CD14-positive monocyte (primary cell): Measurements from ENCODE around the gene GOSR2. TPM values are rescaled to one million over a fixed set of nuclear protein-coding genes. Genes with fewer than 3 reads are reported as not detected.

Source experiments
- DNase-seq, 3 donors: peaks; one replicate each; pipeline ENCODE4 v3.0.0-alpha.2; 2011 to 2022
- H2AFZ ChIP-seq: 2 replicates; pipeline ENCODE4 v1.6.0; 2012; ENCODE audit warnings: mild to moderate bottlenecking, low read depth, low read length, inconsistent platforms; ENCODE audit not compliant: insufficient read depth, poor library complexity, severe bottlenecking
- H3K27ac ChIP-seq, 2 donors: 1 replicate in 1 of 2; 2 replicates in 1 of 2; pipeline ENCODE4 v1.5.1; 2012 to 2013; ENCODE audit warnings: low read length in 2 of 2, control low read depth in 1 of 2, inconsistent platforms in 1 of 2, low read depth in 1 of 2, mild to moderate bottlenecking in 1 of 2
- H3K27me3 ChIP-seq, 2 donors: one replicate each; pipeline versions ENCODE4 v1.6.0 to v1.6.1; 2011 to 2013; ENCODE audit warnings: low read length in 2 of 2; ENCODE audit not compliant: control insufficient read depth in 2 of 2, insufficient read depth in 2 of 2
- H3K36me3 ChIP-seq, 2 donors: replicated peaks in 1 of 2; 1 replicate in 1 of 2; 2 replicates in 1 of 2; pipeline versions ENCODE4 v1.5.1 to v1.6.1; 2012 to 2013; ENCODE audit warnings: low read length in 2 of 2, control low read depth in 1 of 2, inconsistent platforms in 1 of 2, mild to moderate bottlenecking in 1 of 2; ENCODE audit not compliant: insufficient read depth in 2 of 2, control insufficient read depth in 1 of 2
- H3K4me1 ChIP-seq, 2 donors: 1 replicate in 1 of 2; 2 replicates in 1 of 2; pipeline versions ENCODE4 v1.5.1 to v1.6.1; 2012 to 2013; ENCODE audit warnings: low read length in 2 of 2, control low read depth in 1 of 2, inconsistent platforms in 1 of 2, mild to moderate bottlenecking in 1 of 2, moderate library complexity in 1 of 2; ENCODE audit not compliant: insufficient read depth in 2 of 2, control insufficient read depth in 1 of 2
- H3K4me2 ChIP-seq: replicated peaks from 2 replicates; pipeline ENCODE3; 2012; ENCODE audit warnings: low read length, moderate library complexity, mild to moderate bottlenecking; ENCODE audit not compliant: poor library complexity, severe bottlenecking; ENCODE audit errors: extremely low read depth
- H3K4me3 ChIP-seq, 3 experiments: fragments of 200-600 bp in 1 of 3; sonication (generic) in 1 of 3; replicated peaks in 1 of 3; 1 replicate in 2 of 3; 2 replicates in 1 of 3; pipeline ENCODE4 v1.5.1; 2011 to 2013; ENCODE audit warnings: low read length in 3 of 3, mild to moderate bottlenecking in 3 of 3, control low read depth in 2 of 3, low read depth in 2 of 3, inconsistent platforms in 1 of 3, moderate library complexity in 1 of 3
- H3K79me2 ChIP-seq: 2 replicates; pipeline ENCODE4 v1.6.0; 2012; ENCODE audit warnings: mild to moderate bottlenecking, control low read depth, inconsistent platforms, low read length, moderate library complexity; ENCODE audit not compliant: insufficient read depth
- H3K9ac ChIP-seq: 2 replicates; pipeline ENCODE4 v1.6.0; 2017; ENCODE audit warnings: low read length, mild to moderate bottlenecking; ENCODE audit not compliant: insufficient read depth, poor library complexity, severe bottlenecking
- H3K9me3 ChIP-seq, 2 donors: replicated peaks in 1 of 2; 1 replicate in 1 of 2; 2 replicates in 1 of 2; pipeline versions ENCODE4 v1.5.1 to v1.6.1; 2012 to 2013; ENCODE audit warnings: low read length in 2 of 2, control low read depth in 1 of 2; ENCODE audit not compliant: control insufficient read depth in 1 of 2, insufficient read depth in 1 of 2
- H4K20me1 ChIP-seq: 2 replicates; pipeline ENCODE4 v1.6.0; 2012; ENCODE audit warnings: mild to moderate bottlenecking, low read length, control low read depth, moderate library complexity; ENCODE audit not compliant: insufficient read depth
- H3K27ac Mint-ChIP-seq, 7 donors: one replicate each; pipeline ENCODE4 v1.8.0; 2020; ENCODE audit warnings: mild to moderate bottlenecking in 7 of 7, mixed read lengths in 7 of 7, moderate library complexity in 6 of 7, inconsistent platforms in 2 of 7
- H3K27me3 Mint-ChIP-seq, 3 donors: one replicate each; pipeline ENCODE4 v1.8.0; 2021 to 2022; ENCODE audit warnings: low read depth in 3 of 3, mild to moderate bottlenecking in 3 of 3, mixed read lengths in 3 of 3, moderate library complexity in 3 of 3, inconsistent platforms in 1 of 3
- H3K36me3 Mint-ChIP-seq, 2 donors: one replicate each; pipeline ENCODE4 v1.8.0; 2020; ENCODE audit warnings: mixed read lengths in 2 of 2, inconsistent platforms in 1 of 2, mild to moderate bottlenecking in 1 of 2
- H3K4me1 Mint-ChIP-seq: one replicate; pipeline ENCODE4 v1.8.0; 2020; ENCODE audit warnings: mild to moderate bottlenecking, mixed read lengths
- H3K4me3 Mint-ChIP-seq, 2 donors: one replicate each; pipeline ENCODE4 v1.8.0; 2020; ENCODE audit warnings: mild to moderate bottlenecking in 2 of 2, mixed read lengths in 2 of 2, moderate library complexity in 1 of 2
- H3K9me3 Mint-ChIP-seq, 7 donors: one replicate each; pipeline ENCODE4 v1.8.0; 2020 to 2022; ENCODE audit warnings: mixed read lengths in 7 of 7, mild to moderate bottlenecking in 6 of 7, moderate library complexity in 6 of 7, inconsistent platforms in 2 of 7
- CTCF ChIP-seq: fragments of 200-600 bp; IDR thresholded peaks from one replicate; pipeline ENCODE4 v1.8.0; 2022; ENCODE audit warnings: antibody characterized with exemption, mild to moderate bottlenecking
- WGBS: methylation state at CpG from one replicate; pipeline ENCODE4 v1.1.5; 2013; ENCODE audit warnings: missing lambda C conversion rate; ENCODE audit not compliant: insufficient coverage; 5-methylcytosine and 5-hydroxymethylcytosine counted together
- intact Hi-C, 2 donors: fragments of 100-400 bp; cut with micrococcal nuclease; formaldehyde crosslinking; loops; one replicate each; pipeline versions ENCODE4 v1.15.0 to v1.15.1; 2023
- polyA plus RNA-seq, 3 donors: library from polyadenylated mRNA; depleted of rRNA in 1 of 3; unstranded in 2 of 3; stranded (reverse) in 1 of 3; fragments of 300-500 nt in 2 of 3; fragments of >200 nt in 1 of 3; fragmentation: Illumina TruSeq in 2 of 3; gene quantifications; 1 replicate in 2 of 3; 2 replicates in 1 of 3; pipeline ENCODE4 v1.2.3, GENCODE V29; 2012 to 2021

GOSR2 gene
- polyA plus RNA-seq, 3 donors: 25.2 to 31.1 (median 27.7) TPM

GRCh38 chr17:46977348-46977747, 54.4 kb downstream of the GOSR2 start:
- Histone ChIP-seq H3K4me1 (peaks cover 0 to 14% of the 10 kb centered on the region in 2 donors), H3K27ac (no peak overlapping the region), H3K79me2 (no peaks in the 10 kb centered on the region), H4K20me1 (no peaks in the 10 kb centered on the region), H3K4me2 (no peak overlapping the region), H3K36me3 (no peaks in the 10 kb centered on the region), H3K4me3 (no peak overlapping the region), H3K9me3 (peaks cover 0 to 5% of the 10 kb centered on the region in 2 donors), H3K9ac (no peak overlapping the region), H2AFZ (no peak overlapping the region), H3K27me3 (peaks cover 20 to 52% of the 10 kb centered on the region in 2 donors)
- intact Hi-C loops: no loop called here
- 87% methylated on average over 2 of the region's 7 CpGs for WGBS
- Mint-ChIP-seq H3K4me1 (peaks cover 10% of the 10 kb centered on the region), H3K27me3 (peaks cover 46 to 70% (median 58%) of the 10 kb centered on the region in 3 donors), H3K9me3 (peaks cover 0 to 9% (median 3%) of the 10 kb centered on the region in 7 donors), H3K36me3 (peaks cover 0 to 3% of the 10 kb centered on the region in 2 donors), H3K27ac (no peak overlapping the region), H3K4me3 (peak overlapping the region in 1 of 2 donors; percentile 77)
- no peak for DNase-seq
- TF ChIP-seq CTCF: no peak

- Histone ChIP-seq H3K27ac (no peak overlapping the region), H2AFZ (no peak overlapping the region), H3K4me1 (peaks cover 0 to 14% of the 10 kb centered on the region in 2 donors), H4K20me1 (no peaks in the 10 kb centered on the region), H3K36me3 (no peaks in the 10 kb centered on the region), H3K79me2 (no peaks in the 10 kb centered on the region), H3K9ac (no peak overlapping the region), H3K9me3 (peaks cover 0 to 5% of the 10 kb centered on the region in 2 donors), H3K27me3 (peaks cover 20 to 52% of the 10 kb centered on the region in 2 donors), H3K4me3 (peak overlapping the region in 1 of 3 experiments; percentile 48), H3K4me2 (peak overlapping the region; percentile 63)
- peaks cover 0 to 3% of the 10 kb centered on the region in 2 donors for H3K36me3 Mint-ChIP-seq
- 36% methylated on average over 36 of the region's 36 CpGs for WGBS
- no peak overlapping the region for H3K27ac Mint-ChIP-seq
- peaks cover 10% of the 10 kb centered on the region for H3K4me1 Mint-ChIP-seq
- H3K27me3 Mint-ChIP-seq: peaks cover 48 to 72% (median 60%) of the 10 kb centered on the region in 3 donors
- H3K9me3 Mint-ChIP-seq: peaks cover 0 to 9% (median 3%) of the 10 kb centered on the region in 7 donors
- no peak for DNase-seq
- TF ChIP-seq CTCF: no peak
- intact Hi-C loops: no loop called here
- peak overlapping the region; percentile 11 to 77 for H3K4me3 Mint-ChIP-seq
These were observed 55.0 kb downstream of the GOSR2 start for GRCh38 chr17:46977750-46978488.
